Measurements from ENCODE around the gene RNF135.
"Not testable (repeated sequence)": the region's sequence is repeated elsewhere in the genome, so short reads cannot be mapped to it uniquely, and the experiment has no call there.

Gene RNF135

GRCh38 chr17:30969989-30970830, 629 bp upstream of the RNF135 start:
- in situ Hi-C loops (cut with HindIII; ENCODE audit: low sequenced_read_pairs), result no loop called here
- peak; percentile 57 for TF ChIP-seq CTCF (IDR thresholded peaks at IDR 0.05; ENCODE audit: low read depth, low read length)
- DNase-seq (ENCODE audit: low read depth, low spot score), result peak; percentile 41
- peak overlapping the region; percentile 55 for H3K4me3 ChIP-seq (ENCODE audit: low read depth, low read length)

GRCh38 chr17:30975042-30975820, 4.4 kb downstream of the RNF135 start:
- in situ Hi-C loops (cut with HindIII; ENCODE audit: low sequenced_read_pairs), result no loop called here
- TF ChIP-seq CTCF (IDR thresholded peaks at IDR 0.05; ENCODE audit: low read depth, low read length), result no peak
- H3K4me3 ChIP-seq (ENCODE audit: low read depth, low read length), result no peak overlapping the region
- DNase-seq (ENCODE audit: low read depth, low spot score), result no peak

GRCh38 chr17:30979919-30980318, 9.1 kb downstream of the RNF135 start:
- H3K4me3 ChIP-seq (ENCODE audit: low read depth, low read length); in situ Hi-C loops (cut with HindIII; ENCODE audit: low sequenced_read_pairs): not testable (repeated sequence)

GRCh38 chr17:30981531-30982519, 11.0 kb downstream of the RNF135 start:
- DNase-seq (ENCODE audit: low read depth, low spot score), result no peak

More at GRCh38 chr17:30979919-30980318, 9.1 kb downstream of the RNF135 start:
- DNase-seq (ENCODE audit: low read depth, low spot score), result not testable (repeated sequence)

GRCh38 chr17:30982855-30983254, 12.0 kb downstream of the RNF135 start:
- in situ Hi-C loops (cut with HindIII; ENCODE audit: low sequenced_read_pairs), result no loop called here
- TF ChIP-seq CTCF (IDR thresholded peaks at IDR 0.05; ENCODE audit: low read depth, low read length), result no peak
- H3K4me3 ChIP-seq (ENCODE audit: low read depth, low read length), result no peak overlapping the region
- DNase-seq (ENCODE audit: low read depth, low spot score), result no peak

More at GRCh38 chr17:30981531-30982519, 11.0 kb downstream of the RNF135 start:
- in situ Hi-C loops (cut with HindIII; ENCODE audit: low sequenced_read_pairs), result no loop called here
- no peak overlapping the region for H3K4me3 ChIP-seq (ENCODE audit: low read depth, low read length)
- no peak for TF ChIP-seq CTCF (IDR thresholded peaks at IDR 0.05; ENCODE audit: low read depth, low read length)

- TF ChIP-seq CTCF (IDR thresholded peaks at IDR 0.05; ENCODE audit: low read depth, low read length), result no peak
- no peak for DNase-seq (ENCODE audit: low read depth, low spot score)
- H3K4me3 ChIP-seq (ENCODE audit: low read depth, low read length), result no peak overlapping the region
- in situ Hi-C loops (cut with HindIII; ENCODE audit: low sequenced_read_pairs), result no loop called here
Observed at GRCh38 chr17:30990458-30990857, 19.6 kb downstream of the RNF135 start.

All from astrocyte of the spinal cord (primary cell).